GM18909 (cell line): ENCODE results near the gene SECTM1.
"Not testable (repeated sequence)": the region's sequence is repeated elsewhere in the genome, so short reads cannot be mapped to it uniquely, and the experiment has no call there.

Experiments used
- ATAC-seq: cut with Tn5 transposase; IDR thresholded peaks from one replicate; pipeline ENCODE4 v1.9.1; 2021; ENCODE audit warnings: mild to moderate bottlenecking; ENCODE audit not compliant: unreplicated experiment, poor library complexity

SECTM1 gene

DNA sequence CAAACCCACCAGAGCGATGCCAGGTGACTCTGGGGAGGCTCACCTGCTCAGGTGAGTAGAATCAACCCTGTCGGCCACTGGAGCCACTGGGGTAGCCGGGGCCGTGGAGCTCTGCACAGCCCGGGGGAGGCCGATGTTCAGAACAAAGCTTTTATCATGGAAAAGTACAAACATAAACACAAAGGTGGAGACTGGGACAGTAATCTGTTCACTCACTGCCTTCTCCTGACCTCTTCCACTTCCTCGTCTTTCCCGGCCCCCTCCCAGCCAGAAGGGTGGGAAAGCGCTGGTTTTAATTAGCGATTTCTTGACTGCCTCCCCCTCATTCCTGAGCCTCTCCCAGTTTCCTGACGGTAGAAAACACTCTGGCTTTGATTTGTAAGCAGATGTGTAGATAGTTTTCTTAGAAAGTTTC is 15.7 kb upstream of the SECTM1 start:
- no peak for ATAC-seq

DNA sequence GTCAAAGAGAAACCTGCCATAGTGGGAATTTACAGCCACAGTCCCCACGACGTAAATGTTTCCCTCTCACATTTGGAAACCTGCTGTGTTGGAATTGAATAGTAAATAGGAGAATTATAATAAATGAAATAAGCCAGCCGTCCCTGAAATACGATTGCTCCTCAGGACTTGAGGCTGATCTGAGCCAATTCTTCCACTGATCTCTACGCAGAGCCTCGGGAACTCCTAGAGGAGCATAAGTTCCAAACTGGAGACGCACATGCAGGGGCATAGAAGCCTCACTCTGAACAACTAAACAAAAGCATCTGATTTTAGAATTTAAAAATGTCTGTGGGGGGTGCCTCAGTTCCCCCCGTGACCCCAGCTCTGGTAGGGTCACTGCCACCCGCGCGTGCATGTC is 15.3 kb upstream of the SECTM1 start:
- no peak for ATAC-seq

DNA sequence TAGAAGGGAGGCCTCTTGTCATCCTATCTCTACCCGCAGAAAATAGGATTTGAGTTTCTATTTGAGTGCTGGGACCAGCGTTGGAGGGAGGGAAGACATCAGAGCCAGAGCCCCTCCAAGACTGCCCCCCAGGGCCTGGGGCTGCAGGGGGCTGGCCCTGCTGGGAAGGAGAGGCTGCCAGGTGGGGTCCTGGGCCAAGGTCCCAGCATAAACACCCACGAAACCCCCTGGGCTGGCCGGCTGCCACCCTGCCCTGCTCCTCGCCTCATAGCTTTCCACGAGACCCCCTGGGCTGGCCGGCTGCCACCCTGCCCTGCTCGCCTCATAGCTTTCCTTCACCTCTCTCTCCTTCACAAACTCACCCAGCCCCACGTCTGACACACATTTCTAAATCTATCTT is 14.9 kb upstream of the SECTM1 start:
- ATAC-seq: no peak

DNA sequence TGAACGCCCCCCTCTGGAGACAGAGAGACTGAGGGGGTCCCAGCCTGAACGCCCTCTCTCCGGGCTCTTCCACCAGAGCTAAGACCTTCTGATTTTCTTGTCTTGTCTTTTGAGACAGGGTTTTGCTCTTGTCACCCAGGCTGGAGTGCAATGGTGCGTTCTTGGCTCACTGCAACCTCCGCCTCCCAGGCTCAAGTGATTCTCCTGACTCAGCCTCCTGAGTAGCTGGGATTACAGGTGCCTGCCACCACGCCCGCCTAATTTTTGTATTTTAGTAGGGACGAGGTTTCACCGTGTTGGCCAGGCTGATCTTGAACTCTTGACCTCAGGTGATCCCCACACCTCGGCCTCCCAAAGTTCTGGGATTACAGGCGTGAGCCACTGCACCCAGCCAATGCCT is 14.4 kb upstream of the SECTM1 start:
- ATAC-seq: not testable (repeated sequence)

DNA sequence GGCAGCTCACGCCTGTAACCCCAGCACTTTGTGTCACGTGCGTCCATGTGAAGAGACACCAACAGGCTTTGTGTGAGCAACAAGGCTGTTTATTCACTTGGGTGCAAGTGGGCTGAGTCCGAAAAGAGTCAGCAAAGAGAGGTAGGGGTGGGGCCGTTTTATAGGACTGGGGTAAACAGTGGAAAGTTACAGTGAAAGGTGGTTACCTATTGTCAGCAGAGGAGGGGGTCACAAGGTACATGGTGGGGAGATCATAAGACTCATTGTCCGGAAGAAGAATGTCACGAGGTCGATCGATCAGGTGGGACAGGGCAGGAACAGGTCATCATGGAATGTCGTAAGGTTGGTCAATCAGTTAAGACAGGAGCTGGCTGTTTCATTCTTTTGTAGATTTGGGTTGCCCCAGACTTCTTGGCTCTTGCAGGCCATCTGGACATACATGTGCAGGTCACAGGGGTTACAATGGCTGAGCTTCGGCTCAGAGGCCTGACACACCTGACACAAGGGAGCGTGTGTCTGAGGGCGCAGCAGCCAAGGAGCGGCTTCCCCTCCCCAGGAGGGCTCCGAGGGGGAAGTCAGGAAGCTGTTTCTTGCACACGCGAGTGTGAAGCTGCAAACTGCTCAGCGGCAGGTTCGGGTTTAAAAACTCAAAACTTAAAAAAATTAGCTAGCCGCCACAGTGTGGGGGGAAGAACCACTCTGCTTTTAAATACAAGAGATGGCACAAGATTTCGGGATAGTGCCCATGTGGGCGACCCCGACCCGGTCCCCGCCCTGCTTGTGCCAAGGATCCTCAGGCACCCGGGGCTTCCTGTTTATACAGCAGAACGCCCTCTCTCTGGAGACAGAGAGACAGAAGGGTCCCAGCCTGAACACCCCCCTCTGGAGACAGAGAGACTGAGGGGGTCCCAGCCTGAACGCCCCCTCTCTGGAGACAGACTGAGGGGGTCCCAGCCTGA is 13.1 kb upstream of the SECTM1 start:
- no peak for ATAC-seq

DNA sequence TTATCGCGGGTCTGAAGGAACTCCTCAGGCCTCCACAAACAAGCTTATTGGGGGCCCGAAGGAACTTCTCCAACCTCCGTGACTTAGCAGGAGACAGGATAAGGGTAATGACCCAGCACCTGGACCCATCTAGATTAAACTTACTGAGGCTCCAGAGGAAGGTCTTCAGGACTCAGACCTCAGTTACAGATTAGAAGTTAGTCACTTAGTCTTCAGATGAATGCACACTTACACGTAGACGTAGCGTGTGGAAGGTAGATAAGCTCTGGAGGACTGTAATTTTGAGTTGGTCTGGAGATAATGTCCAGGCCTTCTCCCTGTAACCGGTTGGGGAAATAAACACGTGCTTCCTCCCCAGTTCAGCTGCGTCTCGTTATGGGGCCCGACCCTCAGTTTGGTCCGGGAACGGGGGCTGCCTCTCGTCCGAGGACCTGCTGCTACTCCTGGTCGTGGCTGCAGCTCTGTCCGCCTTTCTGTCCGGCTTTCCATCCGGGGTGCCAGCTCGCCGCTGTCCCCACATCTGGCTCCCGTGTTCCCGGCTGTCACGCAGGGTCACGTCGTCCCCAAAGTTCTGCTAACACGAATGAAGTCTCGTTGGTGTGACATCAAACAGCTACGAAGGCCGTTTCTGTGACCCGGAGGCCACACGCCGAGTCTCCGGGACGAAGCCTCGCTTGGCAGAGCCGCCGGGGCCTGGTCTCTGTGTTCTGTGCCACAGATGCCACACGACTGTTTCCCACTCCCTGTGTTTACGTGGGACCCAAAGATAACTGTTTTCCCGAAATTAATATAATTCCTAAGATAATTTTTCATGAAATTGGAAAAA is 11.8 kb upstream of the SECTM1 start:
- no peak for ATAC-seq

DNA sequence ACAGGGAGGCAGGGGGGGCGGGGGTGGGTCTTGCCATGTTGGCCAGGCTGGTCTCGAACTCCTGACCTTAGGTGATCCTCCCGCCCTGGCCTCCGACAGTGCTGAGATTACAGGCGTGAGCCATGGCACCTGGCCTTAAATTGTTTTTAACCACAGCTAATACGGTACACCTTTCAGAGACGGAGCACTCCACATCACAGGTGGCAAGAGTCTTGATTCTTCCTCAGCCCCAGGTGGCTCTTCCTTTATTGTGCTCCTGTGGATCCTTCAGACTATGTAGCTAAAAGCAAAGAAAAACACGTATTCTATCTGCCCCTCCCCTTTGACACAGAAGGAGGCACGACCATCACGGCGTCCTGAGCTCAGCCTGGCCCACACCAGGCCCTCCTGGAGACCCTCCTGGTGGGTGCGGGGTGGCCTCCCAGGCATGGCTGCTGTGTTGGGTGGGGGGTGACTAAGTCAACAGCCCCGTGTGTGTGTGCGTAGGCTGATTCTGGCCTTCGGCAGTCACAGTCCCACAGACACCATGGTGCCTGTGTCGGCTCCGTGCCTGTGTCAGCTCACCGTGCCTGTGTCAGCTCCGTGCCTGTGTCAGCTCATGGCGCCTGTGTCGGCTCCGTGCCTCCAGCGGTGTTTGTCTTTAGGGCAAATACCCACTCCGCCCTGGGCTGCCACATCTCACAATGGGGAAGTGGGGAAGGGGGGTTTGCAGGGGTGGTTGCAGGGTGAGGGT is 10.8 kb upstream of the SECTM1 start:
- ATAC-seq: no peak

DNA sequence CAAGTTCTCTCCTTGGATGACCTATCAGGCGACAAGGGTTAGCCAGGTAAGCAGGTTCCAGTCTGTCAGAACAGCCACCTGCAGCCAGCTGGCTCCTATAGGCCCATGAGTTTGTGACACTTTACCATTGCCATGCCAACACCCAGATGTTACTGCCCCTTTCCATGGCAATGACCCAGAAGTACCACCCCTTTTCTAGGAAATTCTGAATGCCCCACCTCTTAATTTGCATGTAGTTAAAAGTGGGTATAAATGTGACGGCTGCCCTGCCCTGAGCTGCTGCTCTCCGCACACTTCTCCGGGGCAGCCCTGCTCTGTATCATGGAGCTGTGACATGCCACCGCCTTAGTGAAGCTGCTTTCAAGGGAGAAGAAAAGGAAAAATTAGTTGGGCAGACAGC is 10.0 kb upstream of the SECTM1 start:
- no peak for ATAC-seq

DNA sequence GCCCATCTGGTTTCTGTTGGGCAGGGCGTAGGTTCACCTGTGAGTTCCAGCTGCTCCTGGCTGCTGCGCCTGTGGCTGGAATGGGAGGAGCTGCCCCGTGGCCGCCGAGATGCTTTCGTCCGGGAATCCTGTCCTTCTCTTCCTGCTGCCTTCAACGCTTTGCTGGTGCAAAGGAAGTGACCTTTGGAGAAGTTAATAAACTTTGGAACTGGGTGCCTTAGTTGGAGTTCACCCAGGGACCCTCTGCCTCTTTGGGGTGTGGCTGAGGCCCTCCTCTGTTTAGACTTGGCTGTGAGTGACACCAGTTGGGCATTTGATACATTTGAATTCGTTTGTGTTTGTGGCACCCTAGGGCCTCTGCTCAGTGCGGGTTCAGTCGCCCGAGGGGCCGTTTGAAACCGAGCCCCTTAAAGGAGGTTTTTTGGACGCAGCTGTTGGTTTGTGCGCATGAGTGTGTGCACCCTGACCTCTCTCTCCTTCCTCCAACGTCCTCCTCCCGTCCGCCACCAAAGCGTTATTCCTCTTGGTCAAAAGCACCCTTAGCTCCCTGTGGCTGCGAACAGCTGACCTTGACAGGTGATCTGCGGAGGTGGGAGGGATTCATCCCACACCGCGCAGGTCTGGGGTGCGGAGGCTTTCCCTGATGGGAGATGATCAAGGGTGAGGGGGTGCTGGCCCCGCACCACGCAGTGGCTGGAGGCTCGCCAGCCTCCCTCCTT is 9.0 kb upstream of the SECTM1 start:
- ATAC-seq: no peak

DNA sequence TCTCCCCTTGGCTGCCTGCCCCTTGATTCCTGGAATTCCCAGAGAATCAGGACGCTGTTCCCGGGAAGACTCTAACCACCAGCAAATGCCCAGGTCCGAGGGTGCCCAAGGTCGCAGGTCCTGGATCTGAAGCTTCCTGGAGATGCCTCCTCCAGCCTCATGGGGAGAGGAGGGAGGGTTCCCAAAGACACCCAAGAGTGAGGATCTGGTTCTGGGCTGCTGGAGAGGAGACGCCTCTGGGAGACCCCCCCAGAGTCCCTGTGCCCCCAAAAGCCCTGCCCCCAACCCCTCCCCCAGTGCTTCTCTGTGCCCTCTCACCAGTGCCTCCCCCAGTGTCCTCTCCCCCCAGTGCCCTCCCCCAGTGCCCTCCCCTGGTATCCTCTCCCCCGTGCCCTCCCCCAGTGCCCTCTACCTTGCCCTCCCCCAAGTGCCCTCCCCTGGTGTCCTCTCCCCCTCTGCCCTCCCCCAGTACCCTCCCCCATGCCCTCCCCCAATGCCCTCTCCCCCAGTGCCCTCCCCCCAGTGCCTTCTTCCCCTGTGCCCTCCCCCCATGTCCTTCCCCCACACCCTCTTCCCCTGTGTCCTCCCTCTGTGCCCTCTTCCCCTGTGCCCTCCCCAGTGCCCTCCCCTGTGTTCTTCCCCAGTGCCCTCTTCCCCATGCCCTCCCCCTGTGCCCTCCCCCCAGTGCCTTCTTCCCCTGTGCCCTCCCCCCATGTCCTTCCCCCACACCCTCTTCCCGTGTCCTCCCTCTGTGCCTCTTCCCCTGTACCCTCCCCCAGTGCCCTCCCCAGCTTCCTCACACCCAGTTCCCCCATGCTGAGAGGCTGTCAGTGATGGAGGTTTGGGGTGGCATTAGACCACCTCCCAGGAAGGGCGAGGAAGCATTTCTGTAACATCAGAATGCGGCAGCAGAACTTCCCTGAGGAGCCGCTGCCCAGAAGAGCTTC is 6.3 kb upstream of the SECTM1 start:
- no peak for ATAC-seq

DNA sequence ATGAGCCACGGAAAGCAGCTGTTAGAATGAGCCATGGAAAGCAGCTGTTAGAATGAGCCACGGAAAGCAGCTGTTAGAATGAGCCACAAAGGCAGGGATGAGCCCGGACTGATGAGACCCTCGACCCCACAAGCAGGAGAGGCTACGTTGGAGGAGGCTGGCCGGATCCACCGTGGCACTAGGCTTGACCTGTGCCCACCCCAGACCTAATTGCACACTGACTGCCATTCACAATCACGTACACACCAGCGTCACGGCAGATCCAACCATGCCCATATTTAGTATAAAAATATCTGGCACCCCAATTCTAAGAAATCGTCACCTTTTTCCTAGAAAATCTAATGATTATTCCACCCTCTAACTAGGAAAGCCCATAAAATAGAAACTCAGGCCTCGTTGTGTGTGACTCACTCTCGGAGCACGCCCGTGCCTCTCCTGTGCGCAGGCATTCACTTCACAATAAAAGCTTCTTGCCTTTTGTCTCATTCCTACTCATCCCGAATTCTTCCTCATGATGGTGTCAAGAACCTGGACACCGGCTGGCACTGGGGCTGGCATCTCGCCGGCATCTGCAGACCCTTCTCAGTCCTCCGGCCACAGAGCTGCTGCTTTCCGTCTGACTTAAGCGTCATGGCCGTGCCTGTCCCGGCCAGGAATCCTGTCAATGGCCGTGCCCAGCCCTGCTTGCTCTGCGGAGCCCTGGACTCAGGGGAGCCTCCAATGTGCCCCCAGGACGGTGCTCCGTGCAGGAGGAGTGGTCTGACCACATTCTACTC is 5.5 kb upstream of the SECTM1 start:
- ATAC-seq: no peak

DNA sequence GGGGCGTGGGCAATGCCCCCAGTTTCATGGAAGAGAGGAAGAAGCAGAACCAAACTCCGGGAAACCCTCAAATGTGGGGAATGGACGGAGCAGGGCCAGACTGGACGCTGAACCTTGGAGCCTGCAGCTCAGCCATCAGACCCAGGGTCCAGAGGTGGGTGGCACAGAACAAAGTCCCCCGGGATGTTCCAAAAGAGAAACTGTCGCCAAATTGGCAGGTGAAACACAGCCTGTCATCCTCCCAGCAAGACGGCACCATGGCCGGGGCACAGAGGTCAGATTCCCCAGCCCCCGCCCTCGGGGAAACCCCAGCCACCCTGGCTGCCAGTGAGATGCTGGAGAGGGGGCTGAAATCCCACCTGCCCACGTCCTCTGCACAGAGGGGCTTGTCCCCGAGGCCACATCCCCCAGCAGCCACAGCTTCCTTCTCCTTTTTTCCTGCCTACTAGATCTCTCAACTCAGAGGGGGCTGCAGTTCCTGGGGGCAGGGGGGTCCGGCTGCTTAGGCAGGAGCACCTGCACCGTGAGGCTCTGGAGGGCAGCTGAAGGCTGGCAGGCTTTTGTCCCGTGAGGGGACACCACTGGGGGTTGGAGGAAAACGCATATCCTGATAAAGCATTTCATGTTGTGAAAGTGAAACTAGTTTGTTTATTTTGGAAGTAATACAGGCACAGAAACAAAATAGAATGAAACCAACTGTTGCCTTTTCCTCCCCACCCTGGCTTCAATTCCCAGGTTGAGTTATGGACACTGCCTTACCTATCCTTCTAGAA is 1.2 kb upstream of the SECTM1 start:
- ATAC-seq: no peak

DNA sequence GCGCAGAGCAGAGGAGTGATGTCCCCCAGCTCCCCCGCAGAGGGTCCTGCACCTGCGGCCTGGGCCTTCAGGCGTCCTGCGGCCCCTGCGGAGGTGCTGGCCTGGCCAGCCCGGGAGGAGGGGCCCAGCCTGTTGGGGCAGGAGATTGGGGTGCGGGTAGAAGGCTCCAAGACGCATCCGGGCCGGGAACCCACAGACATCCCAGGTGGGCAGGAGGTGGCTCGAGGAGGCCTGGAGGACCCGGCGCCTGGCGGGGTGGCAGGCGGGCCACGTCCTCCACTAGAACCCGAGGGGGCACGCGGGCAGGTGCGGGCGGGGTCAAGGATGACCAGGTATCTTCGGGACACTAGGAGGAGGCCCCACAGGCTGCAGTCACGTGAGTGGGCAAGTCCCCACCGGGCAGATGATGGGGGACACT is 647 bp upstream of the SECTM1 start:
- ATAC-seq: no peak

DNA sequence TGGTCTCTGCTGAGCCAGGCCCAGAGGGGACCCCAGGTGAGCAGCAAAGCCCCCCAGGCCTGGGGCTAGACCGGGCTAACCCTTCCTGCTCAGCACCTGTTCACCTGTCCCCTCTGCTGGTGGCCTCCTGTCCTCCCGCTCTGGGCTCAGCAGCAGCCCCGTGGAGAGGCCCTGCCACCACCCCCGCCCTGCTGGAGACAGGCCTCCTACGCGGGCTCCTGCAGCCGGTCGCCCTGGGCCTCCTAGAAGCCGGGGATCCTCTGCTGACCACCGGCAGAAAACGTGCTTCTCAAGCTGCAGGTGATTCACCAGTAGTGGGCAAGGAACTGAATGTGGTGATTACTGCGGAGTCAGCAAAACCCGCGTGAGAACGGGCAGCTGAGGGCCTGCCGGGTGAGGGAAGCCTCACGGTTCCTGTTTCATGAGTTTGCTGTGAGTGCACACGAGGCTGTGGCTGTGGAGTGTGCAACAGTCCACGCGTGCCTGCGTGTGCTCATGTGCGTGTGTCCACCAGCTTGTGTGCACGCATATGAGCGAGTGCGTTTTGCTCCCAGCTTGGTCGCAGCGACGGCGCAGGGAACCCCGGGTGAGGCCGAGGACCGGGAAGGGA is 792 bp downstream of the SECTM1 start:
- no peak for ATAC-seq

DNA sequence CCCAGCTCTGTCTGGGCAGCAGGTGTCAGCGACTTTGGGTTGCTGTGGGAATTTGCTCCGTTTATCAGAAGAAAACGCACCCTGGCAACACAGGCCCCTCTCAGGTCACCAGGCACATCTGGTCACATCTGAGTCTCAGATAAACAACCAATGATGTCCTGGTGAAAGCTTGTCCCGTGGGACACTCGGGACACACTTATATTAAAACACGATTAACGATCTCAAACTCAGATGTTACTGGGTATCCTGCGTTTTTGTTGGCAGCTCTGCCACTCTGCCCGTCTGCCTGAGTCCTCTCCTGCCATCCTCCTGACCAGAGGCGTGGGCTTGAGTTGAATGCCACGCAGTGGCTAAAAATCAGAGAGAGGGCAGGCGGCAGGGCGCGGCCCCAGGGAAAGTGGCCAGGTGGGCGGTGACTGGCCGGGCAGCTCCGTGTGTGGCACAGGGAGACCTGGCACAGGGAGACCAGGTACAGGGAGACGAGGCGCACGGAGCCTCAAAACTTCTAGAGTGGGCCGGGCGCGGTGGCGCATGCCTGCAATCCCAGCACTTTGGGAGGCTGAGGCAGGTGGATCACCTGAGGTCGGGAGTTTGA is 2.1 kb downstream of the SECTM1 start:
- no peak for ATAC-seq

DNA sequence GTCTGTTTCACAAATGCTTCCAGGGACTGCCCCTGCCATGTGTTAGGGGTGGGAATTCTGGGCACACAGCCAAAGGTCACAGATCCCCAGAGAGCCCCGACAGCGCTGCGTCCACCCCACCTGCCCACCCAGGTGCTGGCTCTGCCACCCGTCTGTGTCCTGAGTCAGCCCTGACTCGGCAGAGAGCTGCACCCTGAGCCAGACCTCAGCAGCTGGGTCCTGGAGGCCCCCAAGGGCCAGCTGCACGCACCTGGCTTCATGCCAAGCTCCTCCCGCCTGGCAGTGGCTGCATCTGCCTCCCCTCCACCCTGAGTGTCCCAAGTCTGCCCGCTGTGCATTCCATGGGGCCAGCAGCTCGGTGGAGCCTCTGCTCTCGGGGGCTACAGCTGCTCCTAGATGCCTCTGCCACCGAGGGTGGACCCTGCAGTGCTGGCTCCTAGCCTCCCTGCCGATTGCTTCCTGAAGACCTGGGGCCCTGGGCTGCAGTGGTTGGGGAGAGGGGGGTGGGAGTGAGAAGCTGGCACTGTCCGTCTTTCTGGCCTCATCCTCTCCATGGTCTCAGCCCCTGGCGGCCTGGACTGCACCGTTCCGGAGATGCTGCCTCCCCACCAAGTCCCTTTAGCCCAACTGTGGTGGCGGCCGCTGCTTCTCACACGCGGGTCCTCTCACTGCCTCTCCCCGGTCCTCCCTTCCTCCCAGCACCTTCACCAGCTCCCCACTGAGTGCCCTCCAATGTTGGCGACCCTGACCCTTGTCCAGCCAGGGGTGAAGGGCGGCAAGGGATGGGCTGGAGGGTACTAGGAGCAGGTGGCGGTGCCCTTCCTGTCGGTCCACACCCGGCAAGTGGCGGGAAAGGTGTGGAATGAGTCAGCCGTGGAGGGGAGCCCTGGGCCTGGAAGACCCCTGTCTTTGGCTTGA is 3.0 kb downstream of the SECTM1 start:
- ATAC-seq: no peak
